Aorta (tissue), 5 donors: ENCODE data around the gene MED12L. TPM values are rescaled to one million over a fixed set of nuclear protein-coding genes. Genes with fewer than 3 reads are reported as not detected.

ENCODE experiments used
- ATAC-seq: fragments of 200-7000 bp; cut with Tn5 transposase; one replicate; pipeline ENCODE4 v1.9.1; 2022; ENCODE audit warnings: moderate library complexity; ENCODE audit not compliant: low FRiP score
- DNase-seq, 2 donors: peaks; one replicate each; pipeline ENCODE4 v3.0.0-alpha.2; 2020
- H3K27ac ChIP-seq, 2 donors: one replicate each; pipeline ENCODE4 v1.5.1; 2013; ENCODE audit warnings: low read length in 2 of 2, mild to moderate bottlenecking in 2 of 2, moderate library complexity in 2 of 2, control low read depth in 1 of 2, inconsistent platforms in 1 of 2, low read depth in 1 of 2
- H3K27me3 ChIP-seq, 2 donors: one replicate each; pipeline ENCODE4 v1.6.1; 2013; ENCODE audit warnings: control low read depth in 1 of 2, low read length in 1 of 2, mild to moderate bottlenecking in 1 of 2, moderate library complexity in 1 of 2; ENCODE audit not compliant: insufficient read depth in 2 of 2, control insufficient read depth in 1 of 2
- H3K36me3 ChIP-seq, 2 donors: one replicate each; pipeline ENCODE4 v1.6.1; 2013; ENCODE audit warnings: control low read depth in 1 of 2, low read length in 1 of 2, mild to moderate bottlenecking in 1 of 2; ENCODE audit not compliant: insufficient read depth in 2 of 2, control insufficient read depth in 1 of 2
- H3K4me1 ChIP-seq, 2 donors: one replicate each; pipeline ENCODE4 v1.6.1; 2013; ENCODE audit warnings: low read length in 2 of 2, control low read depth in 1 of 2, mild to moderate bottlenecking in 1 of 2, moderate library complexity in 1 of 2; ENCODE audit not compliant: insufficient read depth in 2 of 2, control insufficient read depth in 1 of 2
- H3K4me3 ChIP-seq, 2 donors: one replicate each; pipeline ENCODE4 v1.5.1; 2013; ENCODE audit warnings: low read length in 2 of 2, control low read depth in 1 of 2, mild to moderate bottlenecking in 1 of 2
- H3K9me3 ChIP-seq: one replicate; pipeline ENCODE4 v1.6.1; 2013; ENCODE audit warnings: mild to moderate bottlenecking, low read length; ENCODE audit not compliant: control insufficient read depth
- WGBS, 2 donors: extraction: QIAGEN DNeasy Blood & Tissue Kit; methylation state at CpG; one replicate each; pipeline ENCODE4 v1.1.7; 2013; 5-methylcytosine and 5-hydroxymethylcytosine counted together
- intact Hi-C, 2 donors: fragments of 100-400 bp; cut with DNase I; formaldehyde crosslinking; loops; one replicate each; pipeline versions ENCODE4 v1.14.2 to v1.15.0; 2022
- polyA plus RNA-seq, 2 donors: library from polyadenylated mRNA; stranded (reverse); fragments of 200-250 nt; gene quantifications; one replicate each; pipeline ENCODE4 v1.2.3, GENCODE V29; 2013
- total RNA-seq, 2 donors: library from RNA; stranded (reverse); fragmentation: NEBNext Ultra II Directional; extraction: Animal tissue kit (Norgen Biotek cat#: 25700); gene quantifications; one replicate each; pipeline ENCODE4 v1.2.1, GENCODE V29; 2021
- donor health status: healthy with polysubstance abuse.
- donor health status: Bipolar disorder and iron deficiency.
- donor health status: DM: no; HTN: no; CAD: no.
- donor health status: DM: no; HTN: no; CAD: no.
- donor health status: DM: yes; HTN: yes; CAD: no.

Gene MED12L
- total and polyA plus RNA-seq, 4 donors: 1.1 to 2.3 TPM; not detected in 2

GRCh38 chr3:151478335-151478697 lies 392.9 kb downstream of the MED12L start:
- intact Hi-C loops: no loop called here
- H3K36me3 ChIP-seq: no peaks in the 10 kb centered on the region
- ATAC-seq (no peak), DNase-seq (no peak)
- no peak overlapping the region for H3K4me3 ChIP-seq
- H3K27ac ChIP-seq: no peak overlapping the region
- no peaks in the 10 kb centered on the region for H3K27me3 ChIP-seq
- no peaks in the 10 kb centered on the region for H3K4me1 ChIP-seq
- whole genome bisulfite sequencing, 2 donors: 24 to 39% methylated on average over 1 of the region's 1 CpG
- H3K9me3 ChIP-seq: peaks cover 2% of the 10 kb centered on the region

DNA sequence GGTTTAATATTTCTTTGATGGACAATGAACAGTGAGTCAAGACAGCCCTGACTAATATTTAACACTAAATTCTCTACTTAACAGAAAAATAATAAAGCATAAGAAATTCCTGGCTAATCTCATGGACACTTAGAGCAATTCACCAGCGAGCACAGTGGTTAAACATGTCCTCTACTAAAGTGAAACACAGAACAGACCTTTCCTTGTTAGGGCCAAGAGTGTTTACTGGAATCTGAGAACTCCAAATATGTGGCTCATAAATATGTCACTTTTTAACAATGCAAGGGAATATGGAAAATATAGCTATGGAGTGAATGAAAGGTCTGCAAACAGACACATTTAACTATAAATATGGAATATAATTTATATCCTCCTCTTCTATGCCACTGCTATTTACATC lies 394.0 kb downstream of the MED12L start:
- intact Hi-C loops: no loop called here
- Histone ChIP-seq H3K9me3 (peaks cover 2% of the 10 kb centered on the region), H3K4me1 (no peaks in the 10 kb centered on the region), H3K27me3 (no peaks in the 10 kb centered on the region), H3K27ac (no peak overlapping the region), H3K36me3 (no peaks in the 10 kb centered on the region), H3K4me3 (no peak overlapping the region)
- ATAC-seq: no peak
- no peak for DNase-seq
- WGBS, 2 donors: 36 to 37% methylated on average over 1 of the region's 1 CpG

DNA sequence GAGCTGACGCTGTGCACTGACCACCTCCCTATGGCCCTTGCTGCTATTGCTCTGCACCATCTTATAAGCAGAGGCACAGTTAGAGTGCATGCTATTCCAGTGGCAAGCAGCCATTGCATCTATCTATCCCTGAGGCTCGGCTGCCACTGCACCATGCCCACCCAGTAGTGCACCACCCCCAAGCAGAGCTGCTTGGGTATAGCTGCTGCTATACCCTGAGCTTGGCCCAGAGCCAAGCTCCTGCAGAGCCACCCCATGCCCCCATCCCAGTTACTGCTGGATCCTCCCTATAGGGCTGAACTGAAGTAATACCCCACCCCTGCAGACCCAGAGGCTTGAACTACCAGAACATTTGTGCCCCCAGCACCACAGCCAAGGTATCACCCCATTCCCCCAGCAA lies 395.0 kb downstream of the MED12L start:
- Histone ChIP-seq H3K27ac (no peak overlapping the region), H3K27me3 (no peaks in the 10 kb centered on the region), H3K9me3 (peaks cover 2% of the 10 kb centered on the region), H3K4me3 (no peak overlapping the region), H3K4me1 (no peaks in the 10 kb centered on the region), H3K36me3 (no peaks in the 10 kb centered on the region)
- intact Hi-C loops: no loop called here
- no peak for DNase-seq
- ATAC-seq: no peak
- WGBS, 2 donors: 78 to 83% methylated on average over 2 of the region's 2 CpGs

GRCh38 chr3:151483488-151483887 lies 398.0 kb downstream of the MED12L start:
- H3K36me3 ChIP-seq: no peaks in the 10 kb centered on the region
- WGBS, 2 donors: 93 to 95% methylated on average over 1 of the region's 1 CpG
- ATAC-seq (no peak), DNase-seq (no peak)
- no peaks in the 10 kb centered on the region for H3K4me1 ChIP-seq
- no peak overlapping the region for H3K27ac ChIP-seq
- intact Hi-C loops: no loop called here
- H3K4me3 ChIP-seq: no peak overlapping the region
- H3K27me3 ChIP-seq: no peaks in the 10 kb centered on the region
- peaks cover 2% of the 10 kb centered on the region for H3K9me3 ChIP-seq

DNA sequence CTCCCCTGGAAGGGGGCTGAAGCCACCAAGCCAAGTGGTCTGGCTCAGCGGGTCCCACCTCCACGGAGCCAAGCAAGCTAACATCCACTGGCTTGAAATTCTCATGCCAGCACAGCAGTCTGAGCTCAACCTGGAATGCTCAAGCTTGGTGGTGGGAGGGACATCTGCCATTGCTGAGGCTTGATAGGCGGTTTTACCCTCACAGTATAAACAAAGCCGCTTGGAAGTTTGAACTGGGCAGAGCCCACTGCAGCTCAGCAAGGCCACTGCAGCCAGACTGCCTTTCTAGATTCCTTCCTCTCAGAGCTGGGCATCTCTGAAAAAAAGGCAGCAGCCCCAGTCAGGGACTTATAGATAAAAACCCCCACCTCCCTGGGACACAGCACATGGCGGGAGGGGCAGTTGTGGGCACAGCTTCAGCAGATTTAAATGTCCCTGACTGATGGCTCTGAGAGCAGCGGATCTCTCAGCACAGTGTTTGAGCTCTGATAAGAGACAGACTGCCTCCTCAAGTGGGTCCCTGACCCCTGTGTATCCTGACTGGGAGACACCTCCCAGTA lies 398.6 kb downstream of the MED12L start:
- Histone ChIP-seq H3K9me3 (peaks cover 2% of the 10 kb centered on the region), H3K27ac (no peak overlapping the region), H3K4me3 (no peak overlapping the region), H3K36me3 (no peaks in the 10 kb centered on the region), H3K27me3 (no peaks in the 10 kb centered on the region), H3K4me1 (no peaks in the 10 kb centered on the region)
- DNase-seq (no peak), ATAC-seq (no peak)
- 75 to 81% methylated on average over 6 of the region's 6 CpGs for WGBS, 2 donors
- intact Hi-C loops: no loop called here

Other genes starting within 250 kb of the MED12L start
- gene MINDY4B, start 180.2 kb upstream of the MED12L start, total RNA-seq: not detected
- gene MINDY4B, start 180.2 kb upstream of the MED12L start, polyA plus RNA-seq: not detected
- gene CLRN1, start 112.9 kb upstream of the MED12L start, total RNA-seq: not detected
- gene CLRN1, start 112.9 kb upstream of the MED12L start, polyA plus RNA-seq: not detected
- gene GPR171, start 117.6 kb downstream of the MED12L start, total RNA-seq: 1 to 10 TPM in 1 of 2 donors, under 1 TPM in 1; 0.96 to 1.2 TPM
- gene GPR171, start 117.6 kb downstream of the MED12L start, polyA plus RNA-seq: 1 to 10 TPM in 1 of 2 donors, not detected in 1; 1.0 TPM
- gene P2RY14, start 192.9 kb downstream of the MED12L start, total RNA-seq: 1 to 10 TPM; 1.1 to 2.8 TPM
- gene P2RY14, start 192.9 kb downstream of the MED12L start, polyA plus RNA-seq: 1 to 10 TPM in 1 of 2 donors, under 1 TPM in 1; 0.97 to 1.8 TPM
- gene GPR87, start 231.2 kb downstream of the MED12L start, total RNA-seq: not detected
- not detected for gene GPR87, start 231.2 kb downstream of the MED12L start, polyA plus RNA-seq
- 1 to 10 TPM; 2.6 to 2.7 TPM for gene P2RY13, start 243.9 kb downstream of the MED12L start, total RNA-seq
- gene P2RY13, start 243.9 kb downstream of the MED12L start, polyA plus RNA-seq: 1 to 10 TPM in 1 of 2 donors, under 1 TPM in 1; 0.51 to 3.3 TPM